ENCODE data around the gene REV3L.
"Not testable (repeated sequence)": the region's sequence is repeated elsewhere in the genome, so short reads cannot be mapped to it uniquely, and the experiment has no call there.

Gene REV3L

DNA sequence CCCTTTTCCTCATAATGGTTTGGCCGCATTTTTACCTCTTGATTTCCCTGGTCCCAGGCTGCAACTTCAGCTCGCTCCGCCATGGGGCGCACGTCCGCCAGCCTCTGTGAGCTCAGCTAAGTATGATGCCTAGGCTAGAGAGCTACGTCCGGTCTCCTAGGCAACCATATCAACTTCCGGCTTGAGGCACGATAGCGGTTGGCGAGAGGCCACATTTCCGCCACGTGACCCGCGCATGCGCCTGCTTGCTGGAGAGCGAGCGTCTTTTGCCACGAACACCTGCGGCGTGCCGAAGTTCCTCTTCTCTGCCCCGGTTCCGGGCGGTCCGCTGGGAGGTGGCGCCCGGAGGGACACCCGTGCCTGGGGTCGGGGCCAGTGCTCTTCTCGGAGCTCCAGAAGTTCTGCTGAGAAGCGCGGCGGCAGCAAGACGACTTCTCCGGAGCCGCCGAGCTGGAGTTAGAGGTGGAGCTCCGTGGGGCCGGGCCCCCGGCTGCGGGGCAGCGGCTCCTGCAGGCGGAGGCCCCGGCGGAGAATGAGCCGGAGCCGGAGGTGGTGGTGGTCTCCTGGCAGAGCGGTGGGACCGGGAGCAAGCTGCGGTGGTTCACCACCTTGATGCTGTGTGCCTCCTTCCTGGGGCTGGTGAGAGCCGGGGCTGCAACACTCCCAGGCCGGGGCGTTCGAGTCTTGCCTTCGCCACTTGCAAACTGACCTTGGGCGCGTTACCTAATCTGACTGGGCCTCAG is 223.8 kb downstream of the REV3L start:
- Histone ChIP-seq H3K9me3 (ENCODE audit: control insufficient read depth, insufficient read depth, low read length) (no peaks in the 10 kb centered on the region), H3K9ac (ENCODE audit: low read depth, low read length) (peak overlapping the region; percentile 92), H3K36me3 (ENCODE audit: insufficient read depth, low read length) (no peaks in the 10 kb centered on the region)

DNA sequence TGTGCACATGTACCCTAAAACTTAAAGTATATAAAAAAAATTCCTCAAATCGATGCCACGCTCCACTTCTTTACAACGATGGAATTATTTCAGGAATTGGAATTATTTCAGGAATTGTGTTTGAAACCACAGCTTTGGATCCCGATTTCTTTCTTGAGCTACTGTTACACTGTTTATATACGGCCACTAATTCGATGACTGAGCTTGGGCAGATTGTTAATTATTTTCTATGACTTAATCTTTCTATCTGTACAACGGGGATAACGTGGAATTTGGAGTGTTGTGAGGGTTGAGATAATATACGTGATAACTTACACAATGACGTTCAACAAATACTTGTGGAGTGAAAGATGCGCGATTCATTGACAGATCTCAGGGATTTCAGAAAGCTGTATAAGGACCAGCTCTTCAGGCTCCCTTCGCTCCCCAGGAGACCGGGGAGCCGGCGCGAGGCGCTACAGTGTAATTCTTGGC is 224.4 kb downstream of the REV3L start:
- no peaks in the 10 kb centered on the region for H3K36me3 ChIP-seq (ENCODE audit: insufficient read depth, low read length)
- H3K9ac ChIP-seq (ENCODE audit: low read depth, low read length) = no peak overlapping the region
- peaks cover 14% of the 10 kb centered on the region for H3K4me1 ChIP-seq (ENCODE audit: insufficient read depth, low read length)
- H3K9me3 ChIP-seq (ENCODE audit: control insufficient read depth, insufficient read depth, low read length) = no peaks in the 10 kb centered on the region

More for the DNA sequence above, 223.8 kb downstream of the REV3L start:
- H3K4me1 ChIP-seq (ENCODE audit: insufficient read depth, low read length) = peaks cover 9% of the 10 kb centered on the region

DNA sequence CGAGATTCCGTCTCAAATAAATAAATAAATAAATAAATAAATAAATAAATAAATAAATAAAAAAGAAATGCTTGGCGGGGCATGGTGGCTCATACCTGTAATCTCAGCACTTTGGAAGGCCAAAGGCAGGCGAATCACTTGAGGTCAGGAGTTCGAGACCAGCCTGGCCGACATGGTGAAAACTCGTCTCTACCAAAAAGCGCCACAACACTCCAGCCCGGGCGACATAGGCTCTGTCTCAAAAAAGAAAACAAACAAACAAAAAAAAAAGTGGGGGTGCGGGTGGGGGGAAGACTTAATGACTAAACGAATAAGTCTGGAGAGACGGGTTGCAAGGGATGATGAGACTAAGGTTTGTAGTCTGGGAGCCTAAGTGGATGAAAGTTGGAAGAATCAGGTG is 225.0 kb downstream of the REV3L start:
- Histone ChIP-seq H3K9ac (ENCODE audit: low read depth, low read length) (no peak overlapping the region), H3K36me3 (ENCODE audit: insufficient read depth, low read length) (no peaks in the 10 kb centered on the region), H3K9me3 (ENCODE audit: control insufficient read depth, insufficient read depth, low read length) (no peaks in the 10 kb centered on the region), H3K4me1 (ENCODE audit: insufficient read depth, low read length) (peaks cover 20% of the 10 kb centered on the region)

DNA sequence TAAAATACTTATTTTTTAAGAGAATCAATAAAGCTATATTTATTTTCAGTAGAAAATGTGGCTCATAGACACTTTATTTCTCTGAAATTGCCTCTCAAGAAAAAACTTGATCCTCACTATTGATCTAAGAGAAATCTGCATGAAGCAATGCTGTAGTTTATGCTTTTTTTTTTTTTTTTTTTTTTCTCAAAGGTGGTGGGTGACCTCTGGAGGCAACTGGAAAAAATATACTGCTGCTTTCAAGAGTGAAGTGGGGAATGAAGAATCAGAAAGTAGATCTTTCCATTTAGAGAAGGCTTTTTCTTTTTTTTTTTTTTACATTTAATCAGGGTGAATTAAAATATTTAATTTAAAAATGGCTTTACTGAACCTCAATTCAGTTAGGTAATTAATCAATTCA is 226.4 kb downstream of the REV3L start:
- peaks cover 30% of the 10 kb centered on the region for H3K4me1 ChIP-seq (ENCODE audit: insufficient read depth, low read length)
- H3K9ac ChIP-seq (ENCODE audit: low read depth, low read length) = no peak overlapping the region
- H3K9me3 ChIP-seq (ENCODE audit: control insufficient read depth, insufficient read depth, low read length) = no peaks in the 10 kb centered on the region
- H3K36me3 ChIP-seq (ENCODE audit: insufficient read depth, low read length) = no peaks in the 10 kb centered on the region

DNA sequence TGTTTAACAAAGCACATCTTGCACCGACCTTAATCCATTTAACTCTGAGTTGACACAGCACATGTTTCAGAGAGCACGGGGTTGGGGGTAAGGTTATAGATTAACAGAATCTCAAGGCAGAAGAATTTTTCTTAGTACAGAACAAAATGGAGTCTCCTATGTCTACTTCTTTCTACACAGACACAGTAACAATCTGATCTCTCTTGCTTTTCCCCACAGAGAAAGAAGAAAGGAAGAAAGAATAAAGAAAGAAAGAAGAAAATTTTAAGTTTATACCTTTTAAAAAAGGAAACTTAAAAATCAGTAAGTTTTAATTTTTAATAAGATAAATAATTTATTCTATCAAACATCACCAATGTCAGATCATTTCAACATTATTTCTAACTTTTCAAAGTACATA is 227.2 kb downstream of the REV3L start:
- not testable (repeated sequence) for H3K9me3 ChIP-seq (ENCODE audit: control insufficient read depth, insufficient read depth, low read length); H3K9ac ChIP-seq (ENCODE audit: low read depth, low read length); H3K36me3 ChIP-seq (ENCODE audit: insufficient read depth, low read length)
- H3K4me1 ChIP-seq (ENCODE audit: insufficient read depth, low read length) = peaks cover 32% of the 10 kb centered on the region

DNA sequence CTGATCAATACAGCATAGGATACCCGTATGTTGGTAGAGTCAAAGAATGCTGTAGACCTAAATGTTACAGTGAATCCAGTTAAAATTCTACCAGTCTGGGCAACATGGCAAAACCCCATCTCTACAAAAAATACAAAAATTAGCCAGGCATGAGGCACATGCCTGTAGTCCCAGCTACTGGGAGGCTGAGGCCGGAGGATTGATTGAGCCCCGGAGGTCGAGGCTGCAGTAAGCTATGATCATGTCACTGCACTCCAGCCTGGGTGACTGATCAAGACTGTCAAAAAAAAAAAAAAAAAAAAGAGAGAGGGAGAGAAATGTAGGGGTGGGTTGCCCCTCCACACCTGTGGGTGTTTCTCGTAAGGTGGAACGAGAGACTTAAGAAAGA is 228.2 kb downstream of the REV3L start:
- no peaks in the 10 kb centered on the region for H3K9me3 ChIP-seq (ENCODE audit: control insufficient read depth, insufficient read depth, low read length)
- no peaks in the 10 kb centered on the region for H3K36me3 ChIP-seq (ENCODE audit: insufficient read depth, low read length)
- H3K9ac ChIP-seq (ENCODE audit: low read depth, low read length) = peak overlapping the region; percentile 37; the same call in 1 of the 2 replicates
- peaks cover 32% of the 10 kb centered on the region for H3K4me1 ChIP-seq (ENCODE audit: insufficient read depth, low read length)

DNA sequence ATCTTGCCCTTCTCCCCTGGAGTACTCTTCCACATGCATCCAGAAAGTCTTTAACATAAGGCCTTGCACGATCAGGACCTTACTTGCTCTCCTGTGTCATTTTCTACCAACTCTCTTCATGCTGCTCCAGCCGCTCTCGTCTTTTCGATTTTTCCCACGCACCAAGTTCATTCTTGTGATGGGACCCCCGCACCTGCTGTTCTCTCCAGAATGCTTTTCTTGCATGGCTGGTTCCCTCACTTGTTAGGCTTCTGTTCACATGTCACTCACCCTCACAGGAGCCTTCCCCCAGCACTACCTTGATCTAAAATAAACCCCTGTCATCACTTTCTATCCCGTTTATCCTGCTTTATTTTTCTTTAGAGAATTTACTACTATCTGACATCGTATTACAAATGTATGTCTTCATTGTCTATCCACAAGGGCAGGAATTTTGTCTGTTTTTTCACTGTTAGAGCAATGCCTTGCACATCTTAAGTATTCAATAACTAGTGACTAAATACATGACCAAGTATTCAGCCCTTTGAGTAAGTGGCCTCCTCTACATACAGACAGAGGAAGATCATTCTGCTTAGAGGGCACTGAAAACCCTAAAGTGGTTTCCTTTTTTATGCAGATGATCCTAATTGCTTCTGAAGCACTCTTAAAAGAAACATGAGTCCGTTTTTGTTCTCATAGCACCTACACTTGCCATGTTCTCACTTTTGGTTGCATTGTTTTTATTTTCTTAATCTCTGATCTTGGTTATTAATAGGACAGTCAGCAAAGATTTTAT is 228.8 kb downstream of the REV3L start:
- Histone ChIP-seq H3K4me1 (ENCODE audit: insufficient read depth, low read length) (peaks cover 32% of the 10 kb centered on the region), H3K9ac (ENCODE audit: low read depth, low read length) (peak overlapping the region; percentile 37; the same call in 1 of the 2 replicates), H3K9me3 (ENCODE audit: control insufficient read depth, insufficient read depth, low read length) (no peaks in the 10 kb centered on the region), H3K36me3 (ENCODE audit: insufficient read depth, low read length) (no peaks in the 10 kb centered on the region)

DNA sequence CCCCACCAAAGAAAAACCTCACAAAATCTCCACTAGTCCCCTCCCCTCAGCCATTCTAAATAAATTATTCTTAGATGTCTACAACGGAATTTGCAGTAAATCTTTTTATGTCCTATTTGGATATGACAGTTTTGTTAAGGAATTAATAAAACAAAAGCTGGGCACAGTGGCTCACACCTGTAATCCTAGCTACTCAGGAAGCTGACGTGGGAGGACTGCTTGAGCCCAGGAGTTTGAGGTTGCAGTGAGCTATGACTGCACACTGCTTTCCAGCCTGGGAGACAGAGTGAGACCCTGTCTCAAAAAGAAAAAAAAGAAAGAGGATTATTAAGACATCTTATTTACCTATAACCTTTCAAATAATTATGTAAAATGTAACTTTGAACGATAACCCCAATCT is 230.3 kb downstream of the REV3L start:
- Histone ChIP-seq H3K9ac (ENCODE audit: low read depth, low read length) (no peak overlapping the region), H3K36me3 (ENCODE audit: insufficient read depth, low read length) (no peaks in the 10 kb centered on the region), H3K4me1 (ENCODE audit: insufficient read depth, low read length) (peaks cover 32% of the 10 kb centered on the region), H3K9me3 (ENCODE audit: control insufficient read depth, insufficient read depth, low read length) (no peaks in the 10 kb centered on the region)

DNA sequence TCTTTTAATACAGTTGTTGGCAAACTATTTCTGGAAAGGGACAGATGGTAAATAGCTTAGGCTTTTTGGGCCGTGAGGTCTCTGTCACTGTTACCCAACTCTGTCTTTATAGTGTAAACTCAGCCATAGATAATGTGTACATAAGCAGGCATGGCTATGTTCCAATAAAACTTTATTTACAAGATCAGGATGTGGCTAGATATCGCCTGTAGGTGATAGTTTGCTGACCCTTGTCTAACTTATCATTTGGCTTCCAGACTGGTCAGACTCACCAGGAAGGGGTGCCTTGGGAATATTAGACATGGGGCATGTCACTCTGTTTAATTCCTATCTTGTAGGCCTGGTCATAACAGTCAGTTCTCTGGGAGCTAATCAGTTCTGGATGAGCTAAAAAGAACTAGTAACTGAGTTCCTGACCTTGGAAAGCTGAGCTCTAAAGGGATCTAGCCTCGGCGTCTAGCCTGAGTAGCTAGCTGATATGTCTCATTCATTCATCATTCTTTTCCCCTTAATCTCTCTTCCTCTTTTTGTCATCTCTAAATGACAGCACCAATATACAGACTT is 232.1 kb downstream of the REV3L start:
- no peak overlapping the region for H3K9ac ChIP-seq (ENCODE audit: low read depth, low read length)
- peaks cover 29% of the 10 kb centered on the region for H3K4me1 ChIP-seq (ENCODE audit: insufficient read depth, low read length)
- no peaks in the 10 kb centered on the region for H3K36me3 ChIP-seq (ENCODE audit: insufficient read depth, low read length)
- no peaks in the 10 kb centered on the region for H3K9me3 ChIP-seq (ENCODE audit: control insufficient read depth, insufficient read depth, low read length)

Measured in ES-I3 (cell line).